Stimulated activated CD4-positive, alpha-beta T cell treated with anti-CD3 and anti-CD28 coated beads, Interleukin-15, amount 100 ng/mL, for 1 hour (primary cell): Measurements from ENCODE around the gene RARA.
"Not testable (repeated sequence)": the region's sequence is repeated elsewhere in the genome, so short reads cannot be mapped to it uniquely, and the experiment has no call there.

ENCODE experiments used
- DNase-seq, 2 donors: peaks; one replicate each; pipeline ENCODE4 v3.0.0-alpha.2; 2020; ENCODE audit warnings: low read depth in 1 of 2, low spot score in 1 of 2

The RARA gene

DNA sequence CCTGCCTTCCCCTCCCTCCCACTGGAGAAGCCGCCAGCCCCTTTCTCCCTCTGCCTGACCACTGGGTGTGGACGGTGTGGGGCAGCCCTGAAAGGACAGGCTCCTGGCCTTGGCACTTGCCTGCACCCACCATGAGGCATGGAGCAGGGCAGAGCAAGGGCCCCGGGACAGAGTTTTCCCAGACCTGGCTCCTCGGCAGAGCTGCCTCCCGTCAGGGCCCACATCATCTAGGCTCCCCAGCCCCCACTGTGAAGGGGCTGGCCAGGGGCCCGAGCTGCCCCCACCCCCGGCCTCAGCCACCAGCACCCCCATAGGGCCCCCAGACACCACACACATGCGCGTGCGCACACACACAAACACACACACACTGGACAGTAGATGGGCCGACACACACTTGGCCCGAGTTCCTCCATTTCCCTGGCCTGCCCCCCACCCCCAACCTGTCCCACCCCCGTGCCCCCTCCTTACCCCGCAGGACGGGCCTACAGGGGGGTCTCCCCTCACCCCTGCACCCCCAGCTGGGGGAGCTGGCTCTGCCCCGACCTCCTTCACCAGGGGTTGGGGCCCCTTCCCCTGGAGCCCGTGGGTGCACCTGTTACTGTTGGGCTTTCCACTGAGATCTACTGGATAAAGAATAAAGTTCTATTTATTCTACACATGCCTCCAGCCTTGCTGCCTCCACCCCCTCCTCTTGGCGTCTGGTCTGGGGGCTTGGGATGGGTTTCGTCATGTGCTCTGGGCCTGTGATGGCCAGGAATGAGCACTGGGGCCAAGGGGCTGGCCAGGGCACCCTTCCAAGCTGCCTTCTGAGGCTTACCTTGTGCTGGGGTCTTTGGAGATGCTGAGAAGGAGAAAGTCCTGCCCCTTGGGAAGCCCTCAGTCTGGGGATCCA, 48.3 kb downstream of the RARA start:
- no peak for DNase-seq

DNA sequence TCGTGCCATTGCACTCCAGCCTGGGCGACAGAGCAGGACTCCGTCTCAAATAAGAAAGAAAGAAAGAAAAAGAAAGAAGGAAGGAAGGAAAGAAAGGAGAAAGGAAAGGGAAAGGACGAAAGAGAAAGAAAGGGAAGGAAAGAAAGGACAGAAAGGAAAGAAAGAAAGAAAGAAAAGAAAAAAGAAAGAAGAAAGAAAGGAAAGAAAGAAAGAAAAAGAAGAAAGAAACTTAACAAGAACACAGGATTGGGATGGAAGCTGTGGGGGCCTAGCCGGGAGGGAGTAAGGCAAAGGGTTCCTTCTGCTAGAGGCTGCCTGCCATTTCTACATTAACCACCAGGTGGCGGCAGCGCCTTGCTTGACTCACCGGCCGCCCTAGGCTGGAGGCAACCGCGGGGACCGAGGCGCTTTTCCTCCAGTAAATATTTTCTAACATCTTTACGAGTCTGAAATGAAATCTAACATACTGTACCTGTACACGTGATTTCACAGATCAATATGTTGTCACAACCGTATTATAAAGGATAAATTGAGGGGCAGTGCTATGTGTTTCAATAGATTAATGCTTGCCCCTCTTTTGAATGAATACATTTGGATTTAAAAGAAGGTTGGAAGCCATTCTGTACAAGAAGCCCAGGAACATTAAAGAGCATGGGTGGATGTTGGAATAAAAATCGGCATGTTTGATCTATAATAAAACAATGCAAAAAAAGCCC, 49.5 kb downstream of the RARA start:
- DNase-seq, result peak; percentile 78 to 89

DNA sequence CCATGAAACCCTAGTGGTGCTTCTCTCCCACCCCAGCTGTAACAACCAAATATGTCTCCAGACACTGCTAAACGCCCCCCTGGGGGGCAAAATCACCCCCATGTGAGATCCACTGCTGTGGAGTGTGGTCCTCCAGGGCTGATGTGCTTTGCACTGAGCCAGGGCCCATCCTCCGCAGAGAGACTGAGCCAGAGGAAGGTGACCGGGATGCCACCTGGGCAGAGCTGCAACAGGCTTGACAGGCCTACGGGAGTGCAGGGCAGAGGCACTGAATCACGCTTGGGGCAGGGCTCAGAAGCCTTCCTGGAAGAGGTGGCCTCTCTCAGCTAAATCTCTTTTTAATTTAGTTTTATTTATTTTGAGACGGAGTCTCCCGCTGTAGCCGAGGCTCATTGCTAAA, 51.1 kb downstream of the RARA start:
- no peak for DNase-seq

DNA sequence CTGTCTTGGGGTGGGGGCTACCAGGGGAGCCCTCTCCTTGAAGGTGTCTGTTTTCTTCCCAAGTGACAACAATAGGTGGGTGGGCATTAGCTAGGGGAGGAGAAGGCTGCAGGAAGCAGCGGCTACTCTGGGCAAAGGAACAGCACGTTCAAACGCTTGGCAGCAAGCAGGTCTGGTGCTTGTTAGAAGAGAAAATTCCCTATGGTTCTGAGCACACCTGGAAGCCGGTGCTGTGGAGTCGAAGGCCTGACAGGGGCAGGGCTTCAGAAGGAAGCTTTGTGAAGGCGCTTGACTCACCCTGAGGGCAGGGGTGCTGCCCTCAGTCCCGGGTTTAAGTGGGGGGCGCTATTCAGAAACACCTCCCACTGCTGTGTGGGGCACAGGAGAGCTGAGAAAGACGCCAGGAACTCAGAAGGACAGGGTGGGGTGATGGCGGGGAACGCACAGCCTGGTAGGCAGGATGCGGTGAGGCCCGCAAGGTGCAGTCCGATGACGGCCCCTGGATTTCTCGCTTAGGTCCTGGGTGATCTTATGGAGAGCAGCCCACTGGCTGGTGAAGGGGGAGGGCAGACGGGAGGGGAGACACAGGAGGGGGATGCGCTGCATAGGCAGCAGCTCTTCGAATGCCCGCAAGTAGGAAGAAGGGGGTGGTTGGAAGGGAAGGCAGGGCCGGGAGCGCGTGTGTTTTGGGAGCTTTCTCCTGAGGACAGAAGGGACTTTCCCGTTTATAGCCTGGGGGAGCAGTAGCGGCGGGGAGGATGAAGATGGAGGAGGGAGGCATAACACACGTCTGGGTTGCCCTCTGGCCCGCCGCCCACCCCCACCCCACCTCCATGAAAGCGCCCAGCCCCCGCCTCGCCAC, 52.3 kb downstream of the RARA start:
- no peak for DNase-seq

DNA sequence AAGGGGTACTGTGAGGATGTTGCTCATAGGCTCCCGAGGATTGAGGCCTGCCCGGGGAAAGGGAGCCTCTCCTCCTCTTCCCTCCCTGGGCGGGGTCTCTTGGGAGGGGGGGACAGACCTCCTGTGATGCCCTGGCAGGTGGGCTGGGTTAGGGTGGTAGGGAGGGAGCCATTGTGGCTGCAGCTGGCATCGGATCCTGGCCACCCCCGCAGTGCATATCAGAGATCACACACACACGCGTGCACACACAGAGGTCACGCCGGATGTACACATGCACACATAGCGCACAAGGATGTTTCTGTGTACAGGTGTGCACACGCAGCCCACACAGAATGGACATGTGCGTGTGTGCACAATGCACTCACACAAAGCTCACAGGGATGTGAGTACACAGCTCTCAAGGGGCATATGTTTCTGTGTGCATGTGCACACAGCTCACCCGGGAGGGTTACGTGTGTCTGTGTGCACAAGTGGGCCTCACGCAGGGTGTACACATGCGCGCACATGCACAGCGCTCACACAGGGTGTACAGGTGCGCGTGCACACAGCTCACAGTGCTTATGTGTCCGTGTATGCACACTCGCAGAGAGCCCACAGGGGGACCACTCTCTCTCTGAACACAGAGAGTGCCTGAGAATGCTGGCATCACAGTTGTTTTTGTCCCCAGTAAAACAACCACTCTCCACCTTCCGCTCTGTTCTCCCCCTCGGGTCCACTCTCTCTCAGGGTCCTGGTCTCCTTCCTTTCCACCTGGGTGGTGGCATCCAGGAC, 53.1 kb downstream of the RARA start:
- no peak for DNase-seq

DNA sequence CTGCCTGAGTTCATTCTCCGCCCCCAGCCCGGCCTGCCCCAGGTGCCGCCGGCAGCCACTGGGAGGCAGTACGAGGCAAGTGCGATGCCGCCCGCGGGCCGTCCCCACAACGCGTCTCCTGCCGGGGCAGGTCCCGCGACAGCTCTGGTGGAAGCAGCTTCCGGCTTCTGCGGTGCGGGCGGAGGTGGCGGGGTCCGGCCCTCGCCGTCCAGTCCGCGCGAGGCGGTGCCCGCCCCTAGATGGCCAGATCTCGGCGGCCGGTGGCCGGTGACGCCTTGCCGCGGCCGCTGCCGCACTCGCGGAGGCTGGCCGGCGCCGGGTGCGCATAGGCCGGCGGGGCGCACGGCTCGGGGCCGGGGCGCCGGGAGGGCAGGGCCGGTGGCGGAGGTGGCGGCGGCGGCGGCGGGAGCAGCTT, 53.7 kb downstream of the RARA start:
- DNase-seq, result peak; percentile 58 to 81

DNA sequence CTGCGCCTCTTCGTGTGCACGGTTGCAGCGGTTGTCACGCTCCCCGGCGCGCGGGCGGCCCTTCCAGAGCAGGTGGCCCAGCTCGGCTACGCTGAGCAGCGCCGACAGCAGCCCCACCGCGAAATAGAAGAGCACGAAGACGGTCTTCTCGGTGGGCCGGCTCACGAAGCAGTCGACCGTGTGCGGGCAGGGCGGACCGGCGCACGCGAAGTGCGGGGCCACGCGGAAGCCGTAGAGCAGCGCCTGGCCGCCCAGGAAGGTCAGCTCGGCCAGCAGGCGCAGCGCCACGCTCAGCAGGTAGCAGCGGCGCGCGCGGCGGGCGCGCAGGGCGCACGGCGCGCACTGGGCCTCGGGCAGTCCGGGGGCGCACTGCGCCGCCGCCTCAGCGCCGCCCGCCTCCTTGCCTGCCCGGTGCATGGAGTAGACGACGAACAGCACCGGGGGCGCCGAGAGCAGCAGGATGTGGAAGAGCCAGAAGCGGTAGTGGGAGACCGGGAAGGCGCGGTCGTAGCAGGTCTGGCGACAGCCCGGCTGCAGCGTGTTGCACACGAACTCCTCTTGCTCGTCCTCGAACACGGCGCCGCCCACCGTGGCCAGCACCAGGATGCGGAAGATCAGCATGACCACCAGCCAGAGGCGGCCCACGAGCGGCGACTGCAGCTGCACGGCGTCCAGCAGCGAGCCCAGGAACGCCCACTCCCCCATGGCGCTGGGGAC, 54.3 kb downstream of the RARA start:
- peak in 1 of 2 donors; percentile 24 for DNase-seq

DNA sequence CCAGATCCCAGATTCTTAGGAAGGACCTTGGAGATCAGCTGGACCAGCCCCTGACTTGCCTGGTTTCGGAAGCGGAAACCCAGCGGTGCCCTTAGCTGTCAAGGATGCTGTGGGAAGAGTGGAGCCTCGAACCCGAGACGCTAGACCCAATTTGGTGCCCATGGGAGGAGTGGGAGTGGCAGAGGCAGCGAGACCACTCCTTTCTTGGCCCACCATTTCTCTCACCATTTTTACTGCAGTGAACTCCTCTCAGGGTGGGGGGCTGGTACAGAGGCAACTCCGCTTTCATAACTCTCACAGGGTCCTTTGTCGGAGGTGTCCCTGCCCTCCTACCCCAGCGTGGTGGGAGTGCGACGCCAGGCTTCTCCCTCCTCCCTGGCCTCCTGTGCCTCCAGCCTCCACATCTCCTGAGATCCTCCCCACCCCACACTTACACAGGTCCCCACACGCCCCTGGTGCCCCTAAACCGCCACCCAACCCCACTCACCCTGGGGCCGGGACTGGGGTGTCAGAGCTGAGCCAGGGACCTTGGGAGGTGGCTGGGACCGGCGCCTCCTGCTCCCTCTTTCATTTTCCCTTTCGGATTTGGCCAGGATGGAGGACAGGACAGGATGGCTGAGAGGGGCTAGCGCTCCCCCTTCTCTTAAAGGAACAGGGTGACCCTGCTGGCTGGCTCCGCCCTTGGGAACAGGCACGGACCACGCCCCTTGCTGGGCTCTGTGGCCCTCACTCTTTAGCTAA, 55.3 kb downstream of the RARA start, which contains the start of gene GJD3:
GJD3 (minus strand) TSS at position 617 of the 741 bp plus-strand sequence. CDS start 922 bp downstream, outside the sequence.
- DNase-seq, result no peak

DNA sequence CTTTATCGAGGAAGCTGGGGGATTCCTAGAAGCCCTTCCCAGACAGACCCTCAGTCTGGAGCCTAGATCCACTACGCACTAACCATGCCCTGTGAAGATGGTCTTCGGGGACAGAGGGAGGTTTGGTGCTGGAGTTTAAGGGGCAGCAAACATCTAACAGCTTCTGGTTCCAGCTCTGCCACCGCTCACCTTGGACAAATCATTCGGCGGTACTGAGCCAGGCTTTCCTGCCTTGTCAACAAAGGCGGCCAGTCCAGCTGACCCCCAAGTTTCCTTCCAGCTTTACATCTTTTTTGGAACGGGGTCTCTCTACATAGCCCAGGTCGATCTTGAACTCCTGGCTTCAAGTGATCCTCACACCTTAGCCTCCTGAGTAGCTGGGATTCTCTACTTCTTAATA, 55.9 kb downstream of the RARA start:
- DNase-seq, result no peak

DNA sequence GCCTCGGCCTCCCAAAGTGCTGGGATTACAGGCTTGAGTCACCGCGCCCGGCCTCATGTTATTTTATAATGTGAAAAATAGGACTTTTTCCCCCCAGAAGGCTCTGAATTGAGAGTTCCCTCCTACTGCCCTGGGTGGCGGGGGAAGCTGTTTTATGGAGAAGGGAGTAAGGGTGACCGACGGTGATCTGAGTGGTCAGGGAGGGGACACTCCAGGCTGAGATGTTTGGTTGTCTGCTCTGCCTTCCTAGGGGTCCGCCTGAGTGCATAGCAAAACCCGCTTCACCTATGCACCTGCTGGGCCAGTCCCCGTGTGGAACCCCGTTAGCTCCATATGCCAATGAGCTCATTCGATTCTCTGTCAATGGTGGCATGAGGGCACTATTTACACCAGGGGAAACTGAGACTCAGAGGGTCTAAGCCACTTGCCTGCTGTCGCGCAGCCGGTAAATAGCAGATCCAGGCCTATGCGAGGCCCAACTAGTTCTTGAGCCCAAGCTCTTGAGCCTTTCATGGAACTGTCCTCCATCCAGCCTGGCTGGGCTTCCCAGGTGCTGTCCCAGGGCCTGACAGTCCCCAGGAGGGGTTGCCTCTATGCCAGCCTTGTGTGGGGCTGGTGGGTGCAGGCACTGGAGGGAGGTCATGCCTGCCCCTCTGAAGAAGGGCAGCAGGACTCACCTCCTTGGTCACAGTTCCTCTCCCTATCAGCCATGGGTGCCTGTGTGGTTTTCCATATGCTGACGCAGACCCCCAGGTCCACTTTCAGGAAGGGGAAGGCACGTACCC, 57.3 kb downstream of the RARA start:
- DNase-seq, result no peak

DNA sequence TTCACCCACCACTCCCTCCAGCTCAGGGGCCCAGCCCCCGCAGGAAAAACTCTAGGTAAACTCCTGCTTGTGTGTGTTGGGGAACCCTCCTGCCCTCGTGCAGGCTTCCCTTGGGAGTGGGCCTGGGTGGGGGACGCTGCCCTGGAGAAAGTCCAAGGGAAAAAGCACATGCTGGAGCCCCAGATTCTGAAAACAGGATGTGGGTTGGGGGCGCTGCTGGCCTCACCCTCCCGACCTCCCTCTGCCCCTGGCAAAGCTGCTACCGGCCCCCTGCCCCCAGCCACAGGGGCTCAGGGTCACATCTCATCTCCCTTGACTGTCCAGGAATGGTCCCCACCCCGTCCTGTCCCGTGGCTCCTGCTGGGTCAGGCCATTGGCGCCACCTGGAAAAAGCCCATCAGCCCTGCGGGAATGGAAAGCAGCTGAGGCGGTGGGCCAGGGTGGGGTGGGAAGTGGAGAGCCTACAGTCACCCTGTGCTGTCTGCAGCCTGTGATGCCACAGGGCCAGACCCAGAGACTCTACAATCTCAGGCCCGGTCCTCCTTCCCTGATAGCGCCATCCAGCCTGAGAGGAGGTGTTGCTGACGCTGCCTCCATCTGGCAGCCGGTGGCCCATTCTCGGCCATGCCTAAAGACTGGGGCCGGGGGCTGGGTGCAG, 58.0 kb downstream of the RARA start:
- no peak for DNase-seq

DNA sequence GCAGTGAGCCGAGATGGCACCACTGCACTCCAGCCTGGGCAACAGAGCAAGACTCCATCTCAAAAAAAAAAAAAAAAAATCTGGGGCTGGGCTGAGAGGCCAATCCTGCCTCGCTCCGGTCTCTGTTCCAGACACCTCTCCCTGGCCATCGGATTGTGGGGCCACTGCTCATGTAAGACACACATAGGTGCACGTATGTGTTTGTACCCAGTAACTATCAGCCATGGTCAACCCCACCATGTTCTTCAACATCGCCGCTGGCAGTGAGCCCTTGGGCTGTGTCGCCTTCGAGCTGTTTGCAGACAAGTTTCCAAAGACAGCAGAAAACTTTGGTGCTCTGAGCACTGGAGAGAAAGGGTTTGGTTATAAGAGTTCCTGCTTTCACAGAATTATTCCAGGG, 58.7 kb downstream of the RARA start:
- DNase-seq, result not testable (repeated sequence)

DNA sequence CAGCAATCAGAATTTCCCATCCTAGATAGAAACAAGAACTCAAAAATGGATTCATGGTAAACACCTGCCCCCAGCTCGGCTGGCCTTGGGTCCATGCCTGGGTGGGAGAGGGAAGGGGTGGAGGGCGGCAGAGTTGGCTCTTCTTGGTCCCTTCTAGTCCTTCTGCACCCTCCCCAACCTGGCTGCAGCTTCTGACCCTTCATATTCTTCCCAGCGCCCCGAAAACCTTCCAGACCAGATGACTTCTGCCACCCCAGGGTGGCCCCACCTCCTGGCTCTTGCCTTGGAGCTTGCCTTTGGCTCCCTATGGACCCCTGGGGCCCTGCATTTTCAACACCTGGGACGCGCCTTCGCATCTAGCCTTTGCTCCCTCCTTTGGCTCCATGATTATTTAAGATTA, 60.9 kb downstream of the RARA start:
- no peak for DNase-seq

DNA sequence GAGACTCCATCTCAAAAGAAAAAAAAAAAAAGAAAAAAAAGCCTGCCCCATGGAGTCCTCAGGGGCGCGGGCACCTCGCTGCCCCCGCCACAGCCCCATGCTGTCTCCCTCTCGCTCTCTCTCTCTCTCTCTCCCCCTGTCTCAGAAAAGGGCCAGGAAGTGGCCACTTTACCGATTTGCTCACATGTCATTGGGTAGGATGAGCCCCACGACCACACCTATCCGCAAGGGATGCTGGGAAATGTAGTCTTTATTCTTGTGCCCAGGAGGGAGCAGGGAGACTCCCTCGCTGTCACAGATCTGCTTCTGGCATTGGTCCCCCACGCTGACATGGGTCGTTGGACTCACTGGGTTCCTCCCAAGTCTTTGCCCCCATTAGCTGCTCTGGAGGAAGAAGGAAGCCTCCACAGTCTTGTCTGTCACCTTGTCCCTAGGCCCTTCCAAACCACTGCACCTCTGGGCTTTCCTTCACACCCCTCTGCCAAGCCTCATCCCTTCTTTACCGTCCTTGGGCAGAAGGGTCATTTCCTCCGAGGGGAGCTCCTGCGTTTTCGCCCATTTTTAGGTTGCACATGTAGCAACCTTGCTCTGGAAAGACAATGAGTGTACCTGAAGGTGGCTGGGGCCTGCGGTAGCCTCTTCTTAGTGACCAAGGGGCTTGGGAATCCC, 62.4 kb downstream of the RARA start:
- DNase-seq, result no peak

DNA sequence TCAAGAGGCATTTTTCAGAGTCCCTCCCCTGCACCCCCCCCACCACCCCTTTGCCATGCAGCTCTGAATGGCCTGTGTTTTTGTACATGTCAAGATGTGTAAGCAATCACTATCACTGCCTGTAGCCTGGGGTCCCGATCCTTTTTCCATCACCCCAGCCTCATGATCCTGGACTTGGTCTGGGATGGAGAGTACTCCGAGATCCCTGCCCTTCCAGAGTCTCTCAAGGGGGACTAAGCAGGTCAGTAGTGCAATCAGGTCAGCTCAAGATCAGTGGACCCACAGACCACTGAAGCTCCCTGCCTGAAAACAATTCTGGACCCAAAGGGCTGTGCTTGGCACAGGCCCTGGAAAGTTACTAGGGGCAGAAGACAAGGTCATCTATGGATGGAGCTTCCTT, 63.1 kb downstream of the RARA start:
- no peak for DNase-seq

DNA sequence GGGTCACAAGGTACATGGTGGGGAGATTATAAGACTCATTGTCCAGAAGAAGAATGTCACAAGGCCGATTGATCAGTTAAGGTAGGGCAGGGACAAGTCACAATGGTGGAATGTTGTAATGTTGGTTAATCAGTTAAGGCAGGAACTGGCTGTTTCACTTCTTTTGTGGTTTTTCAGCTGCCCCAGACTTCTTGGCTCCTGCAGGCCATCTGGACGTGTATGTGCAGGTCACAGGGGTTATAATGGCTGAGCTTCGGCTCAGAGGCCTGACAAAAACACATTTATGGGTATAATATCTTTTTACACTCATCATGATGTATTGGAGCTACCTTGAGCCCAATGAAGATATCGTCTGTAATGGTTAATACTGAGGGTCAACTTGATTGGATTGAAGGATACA, 63.7 kb downstream of the RARA start:
- not testable (repeated sequence) for DNase-seq

DNA sequence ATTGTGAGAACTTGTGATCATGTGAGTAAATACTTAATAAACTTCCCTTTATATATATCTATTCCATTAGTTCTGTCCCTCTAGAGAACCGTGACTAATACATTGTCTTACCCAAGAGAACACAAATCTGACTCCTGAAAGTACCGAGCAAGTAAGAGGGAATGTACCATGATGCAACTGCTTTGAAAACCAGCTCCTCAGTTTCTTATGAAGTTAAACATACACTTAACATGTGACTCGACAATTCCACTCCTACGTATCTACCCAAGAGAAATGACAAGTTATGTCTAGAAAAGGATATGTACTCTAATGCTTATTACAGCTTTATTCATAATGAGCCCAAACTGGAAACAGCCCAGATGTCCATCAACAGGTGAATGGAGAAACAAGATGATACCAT, 64.3 kb downstream of the RARA start:
- DNase-seq, result no peak
